ENCODE data around the gene LY6G6D.

DNA sequence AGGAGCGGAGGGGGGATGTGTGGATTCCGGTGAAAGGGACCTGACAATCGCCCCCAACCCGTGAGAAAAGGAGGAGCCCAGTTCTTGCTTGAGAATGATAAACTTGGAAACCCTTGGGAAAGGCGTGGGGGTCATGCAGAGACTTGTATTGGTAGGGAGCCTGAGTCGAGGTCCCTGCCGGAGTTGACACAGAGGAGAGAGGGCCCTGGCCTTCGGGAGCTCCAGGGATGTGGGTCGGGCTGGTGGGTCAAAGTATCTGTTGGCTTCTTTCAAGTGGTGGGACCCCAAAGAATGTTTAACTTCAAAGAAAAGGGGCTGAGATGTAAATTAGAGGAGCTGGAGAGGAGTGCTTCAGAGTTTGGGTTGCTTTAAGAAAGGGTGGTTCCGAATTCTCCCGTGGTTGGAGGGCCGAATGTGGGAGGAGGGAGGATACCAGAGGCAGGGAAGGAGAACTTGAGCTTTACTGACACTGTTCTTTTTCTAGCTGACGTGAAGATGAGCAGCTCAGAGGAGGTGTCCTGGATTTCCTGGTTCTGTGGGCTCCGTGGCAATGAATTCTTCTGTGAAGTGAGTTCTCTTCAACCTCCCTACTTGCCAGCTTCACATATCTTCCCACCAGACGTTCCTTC, 48.7 kb upstream of the LY6G6D start:
- TF ChIP-seq CTCF (IDR thresholded peaks at IDR 0.05): no peak
- TF ChIP-seq ZFX (IDR thresholded peaks at IDR 0.05; ENCODE audit: borderline replicate concordance): no peak

Data from 22Rv1 (cell line).